ENCODE measurements around the gene ATF5. TPM values are rescaled to one million over a fixed set of nuclear protein-coding genes. Genes with fewer than 3 reads are reported as not detected.
"Not testable (repeated sequence)": the region's sequence is repeated elsewhere in the genome, so short reads cannot be mapped to it uniquely, and the experiment has no call there.

ATF5 gene
- total and polyA plus RNA-seq, 2 of the 8 experiments (the other 6 are each of a cell fraction or from before 2014, with no cell fraction given), result 6.2 to 13.1 TPM

GRCh38 chr19:49958144-49958543 is 29.1 kb downstream of the ATF5 start:
- H3K79me2 ChIP-seq (ENCODE audit: control insufficient read depth in 1 of 2, insufficient read depth in 2 of 2, low read length in 2 of 2); H3K9me3 ChIP-seq (ENCODE audit: insufficient read depth in 2 of 2, low read depth in 1 of 2, low read length in 1 of 2); FAIRE-seq; H3K4ac ChIP-seq (replicated peaks; ENCODE audit: insufficient read length, low read depth, low read length); H3K79me1 ChIP-seq (ENCODE audit: low read depth, low read length); H3K9ac ChIP-seq (replicated peaks in 1 of 4; ENCODE audit: extremely low read depth in 1 of 4, low read depth in 3 of 4, low read length in 3 of 4); H2BK20ac ChIP-seq (ENCODE audit: low read length); H2BK5ac ChIP-seq (ENCODE audit: low read depth, low read length); H3K23ac ChIP-seq (ENCODE audit: insufficient read length); H2AK5ac ChIP-seq (ENCODE audit: low read depth, low read length); H3K36me3 ChIP-seq (ENCODE audit: control insufficient read depth in 2 of 4, insufficient read depth in 4 of 4, low read length in 3 of 4); H3K14ac ChIP-seq (ENCODE audit: insufficient read length); H3K27ac ChIP-seq (ENCODE audit: low read depth, low read length); H2BK15ac ChIP-seq (ENCODE audit: low read length); H2BK120ac ChIP-seq (replicated peaks; ENCODE audit: low read depth, low read length); H3K18ac ChIP-seq (ENCODE audit: extremely low read depth, low read length); H3K23me2 ChIP-seq (ENCODE audit: low read depth, low read length); H3K4me3 ChIP-seq (ENCODE audit: extremely low read depth in 1 of 4, insufficient read depth in 2 of 4, low read depth in 3 of 4, low read length in 4 of 4); H4K5ac ChIP-seq (ENCODE audit: insufficient read length, low read depth, low read length); DNase-seq (ENCODE audit: low read depth in 1 of 2, low spot score in 2 of 2); H3K56ac ChIP-seq (replicated peaks; ENCODE audit: insufficient read length, low read depth, low read length); H3K27me3 ChIP-seq (replicated peaks in 1 of 4; ENCODE audit: control insufficient read depth in 3 of 4, extremely low read depth in 1 of 4, insufficient read depth in 3 of 4, low read length in 3 of 4); H4K20me1 ChIP-seq (replicated peaks in 1 of 2; ENCODE audit: control insufficient read depth in 1 of 2, insufficient read depth in 2 of 2, low read length in 2 of 2): not testable (repeated sequence)
- Histone ChIP-seq H4K8ac (ENCODE audit: extremely low read depth, insufficient read depth, low read length) (peak overlapping the region; percentile 19; the same call in 1 of the 2 replicates), H4K91ac (replicated peaks; ENCODE audit: insufficient read length, low read length) (peak overlapping the region; percentile 5), H2BK12ac (ENCODE audit: low read depth, low read length) (peak overlapping the region; percentile 68; the same call in 1 of the 2 replicates), H3K4me2 (ENCODE audit: insufficient read depth in 1 of 2, low read depth in 2 of 2, low read length in 2 of 2) (0 out of 4 replicates have a peak overlapping the region, but pooled peaks have one; percentile 1 to 30), H2AFZ (ENCODE audit: low read length) (peak overlapping the region; percentile 6; the same call in 1 of the 2 replicates), H3K4me1 (replicated peaks in 1 of 4; ENCODE audit: control insufficient read depth in 3 of 4, insufficient read depth in 4 of 4, low read length in 3 of 4) (peaks cover 0 to 17% (median 9%) of the 10 kb centered on the region in 4 experiments; a peak in 6 of 7 replicates)
- WGBS, 2 experiments (ENCODE audit: extremely low coverage in 1 of 2, insufficient coverage in 1 of 2, insufficient read length in 1 of 2, insufficient replicate concordance in 2 of 2, low coverage in 1 of 2, low lambda C conversion rate in 2 of 2, missing lambda C conversion rate in 1 of 2), result 85% methylated on average over 8 of the region's 9 CpGs; no CpG with 5 or more reads in 1 of the 2 experiments
- ChIA-PET POLR2A (ENCODE audit: partially characterized antibody) (interaction anchor here (1.9 to 2.7 kb wide), 2 partner anchors 25 to 29 kb away, joined by 7 to 9 read pairs; partner anchors contain the start of genes ATF5 and NUP62), CTCF (ENCODE audit: partially characterized antibody) (interaction anchor here (1.3 to 1.9 kb wide), 3 partner anchors 20 to 26 kb away, joined by 4 to 10 read pairs (median 6); no protein-coding TSS in a partner anchor)

- not testable (repeated sequence) for H2BK120ac ChIP-seq (replicated peaks; ENCODE audit: low read depth, low read length); H3K56ac ChIP-seq (replicated peaks; ENCODE audit: insufficient read length, low read depth, low read length); H2BK15ac ChIP-seq (ENCODE audit: low read length); H3K4me3 ChIP-seq (ENCODE audit: extremely low read depth in 1 of 4, insufficient read depth in 2 of 4, low read depth in 3 of 4, low read length in 4 of 4); FAIRE-seq; H2AK5ac ChIP-seq (ENCODE audit: low read depth, low read length); H3K79me2 ChIP-seq (ENCODE audit: control insufficient read depth in 1 of 2, insufficient read depth in 2 of 2, low read length in 2 of 2); H2BK5ac ChIP-seq (ENCODE audit: low read depth, low read length); H3K27me3 ChIP-seq (replicated peaks in 1 of 4; ENCODE audit: control insufficient read depth in 3 of 4, extremely low read depth in 1 of 4, insufficient read depth in 3 of 4, low read length in 3 of 4); H4K20me1 ChIP-seq (replicated peaks in 1 of 2; ENCODE audit: control insufficient read depth in 1 of 2, insufficient read depth in 2 of 2, low read length in 2 of 2); H4K91ac ChIP-seq (replicated peaks; ENCODE audit: insufficient read length, low read length); H4K5ac ChIP-seq (ENCODE audit: insufficient read length, low read depth, low read length); H3K23ac ChIP-seq (ENCODE audit: insufficient read length); H3K4ac ChIP-seq (replicated peaks; ENCODE audit: insufficient read length, low read depth, low read length); DNase-seq (ENCODE audit: low read depth in 1 of 2, low spot score in 2 of 2); H3K79me1 ChIP-seq (ENCODE audit: low read depth, low read length); H3K18ac ChIP-seq (ENCODE audit: extremely low read depth, low read length); H2BK12ac ChIP-seq (ENCODE audit: low read depth, low read length); H3K23me2 ChIP-seq (ENCODE audit: low read depth, low read length); H2AFZ ChIP-seq (ENCODE audit: low read length); H3K9ac ChIP-seq (replicated peaks in 1 of 4; ENCODE audit: extremely low read depth in 1 of 4, low read depth in 3 of 4, low read length in 3 of 4); H2BK20ac ChIP-seq (ENCODE audit: low read length); H3K9me3 ChIP-seq (ENCODE audit: insufficient read depth in 2 of 2, low read depth in 1 of 2, low read length in 1 of 2); H3K14ac ChIP-seq (ENCODE audit: insufficient read length); H3K27ac ChIP-seq (ENCODE audit: low read depth, low read length); H4K8ac ChIP-seq (ENCODE audit: extremely low read depth, insufficient read depth, low read length); H3K36me3 ChIP-seq (ENCODE audit: control insufficient read depth in 2 of 4, insufficient read depth in 4 of 4, low read length in 3 of 4)
- H3K4me1 ChIP-seq (replicated peaks in 1 of 4; ENCODE audit: control insufficient read depth in 3 of 4, insufficient read depth in 4 of 4, low read length in 3 of 4), result peaks cover 0 to 17% (median 9%) of the 10 kb centered on the region in 4 experiments; a peak in 6 of 7 replicates
- ChIA-PET POLR2A (ENCODE audit: partially characterized antibody) (interaction anchor here (1.9 to 2.7 kb wide), 2 partner anchors 25 to 29 kb away, joined by 7 to 9 read pairs; partner anchors contain the start of genes ATF5 and NUP62), CTCF (ENCODE audit: partially characterized antibody) (interaction anchor here (0.7 to 1.9 kb wide), 4 partner anchors 21 to 39 kb away, joined by 3 to 10 read pairs (median 5); no protein-coding TSS in a partner anchor)
- H3K4me2 ChIP-seq (ENCODE audit: insufficient read depth in 1 of 2, low read depth in 2 of 2, low read length in 2 of 2), result 0 out of 4 replicates have a peak overlapping the region, but pooled peaks of 1 of the 2 experiments have one; percentile 30
- WGBS, 2 experiments (ENCODE audit: extremely low coverage in 1 of 2, insufficient coverage in 1 of 2, insufficient read length in 1 of 2, insufficient replicate concordance in 2 of 2, low coverage in 1 of 2, low lambda C conversion rate in 2 of 2, missing lambda C conversion rate in 1 of 2), result 84% methylated on average over 11 of the region's 13 CpGs; no CpG with 5 or more reads in 1 of the 2 experiments
Observed at GRCh38 chr19:49958596-49958995, 29.6 kb downstream of the ATF5 start.

All from H1 (cell line).